Measurements from ENCODE around the gene UGT3A1.
"Not testable (repeated sequence)": the region's sequence is repeated elsewhere in the genome, so short reads cannot be mapped to it uniquely, and the experiment has no call there.

UGT3A1 gene, protein sequence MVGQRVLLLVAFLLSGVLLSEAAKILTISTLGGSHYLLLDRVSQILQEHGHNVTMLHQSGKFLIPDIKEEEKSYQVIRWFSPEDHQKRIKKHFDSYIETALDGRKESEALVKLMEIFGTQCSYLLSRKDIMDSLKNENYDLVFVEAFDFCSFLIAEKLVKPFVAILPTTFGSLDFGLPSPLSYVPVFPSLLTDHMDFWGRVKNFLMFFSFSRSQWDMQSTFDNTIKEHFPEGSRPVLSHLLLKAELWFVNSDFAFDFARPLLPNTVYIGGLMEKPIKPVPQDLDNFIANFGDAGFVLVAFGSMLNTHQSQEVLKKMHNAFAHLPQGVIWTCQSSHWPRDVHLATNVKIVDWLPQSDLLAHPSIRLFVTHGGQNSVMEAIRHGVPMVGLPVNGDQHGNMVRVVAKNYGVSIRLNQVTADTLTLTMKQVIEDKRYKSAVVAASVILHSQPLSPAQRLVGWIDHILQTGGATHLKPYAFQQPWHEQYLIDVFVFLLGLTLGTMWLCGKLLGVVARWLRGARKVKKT

DNA sequence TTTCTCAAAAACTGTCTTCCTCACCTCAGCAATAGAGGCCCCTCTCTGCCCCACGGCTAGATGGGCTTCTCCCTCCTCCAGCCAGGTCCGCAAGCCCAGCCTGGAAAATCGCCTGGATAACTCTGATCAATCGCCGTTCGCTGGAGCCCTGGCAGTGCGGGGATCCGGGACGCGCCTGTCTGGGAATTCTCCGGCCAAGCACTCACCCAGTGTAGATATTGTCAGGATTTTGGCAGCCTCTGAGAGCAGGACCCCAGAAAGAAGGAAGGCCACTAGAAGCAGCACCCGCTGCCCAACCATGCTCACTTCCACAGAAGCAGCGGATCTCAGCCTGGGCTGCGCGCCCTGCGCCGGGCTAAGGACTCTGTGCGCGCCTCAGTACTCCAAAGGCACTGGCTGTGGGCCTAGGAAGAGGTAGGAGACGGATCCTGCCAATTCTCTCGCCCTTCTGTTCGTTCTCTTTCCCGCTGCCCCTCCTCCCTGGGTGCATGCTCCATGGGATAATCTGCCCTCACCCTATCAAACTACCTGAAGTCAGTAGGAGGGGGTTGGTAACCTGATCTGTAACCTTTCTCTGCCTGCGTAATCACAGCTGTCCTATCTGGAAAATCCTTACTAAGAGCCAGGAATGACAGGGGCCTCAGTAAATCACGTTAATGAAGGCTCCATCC is at the start of gene UGT3A1:
Gene UGT3A1, minus strand, starts transcription at position 450 of the 671 bp plus-strand sequence. Its CDS starts 150 bp downstream, at position 300.
- DNase-seq: no peak

DNA sequence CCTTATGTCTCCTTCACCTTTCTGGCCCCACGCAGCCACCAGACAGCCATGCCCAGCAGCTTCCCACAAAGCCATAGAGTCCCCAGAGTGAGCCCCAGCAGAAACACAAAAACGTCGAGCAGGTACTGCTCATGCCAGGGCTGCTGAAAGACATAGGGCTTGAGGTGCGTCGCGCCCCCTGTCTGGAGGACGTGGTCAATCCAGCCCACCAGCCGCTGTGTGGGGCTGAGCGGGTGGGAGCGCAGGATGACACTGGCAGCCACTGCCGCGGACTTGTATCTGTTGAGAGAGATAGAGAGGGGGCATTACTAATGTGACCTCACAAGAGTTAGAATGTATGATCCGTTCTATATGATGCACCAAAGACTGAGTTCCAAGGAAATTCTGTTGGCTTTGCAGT is 44.5 kb upstream of the UGT3A1 start:
- DNase-seq: no peak

DNA sequence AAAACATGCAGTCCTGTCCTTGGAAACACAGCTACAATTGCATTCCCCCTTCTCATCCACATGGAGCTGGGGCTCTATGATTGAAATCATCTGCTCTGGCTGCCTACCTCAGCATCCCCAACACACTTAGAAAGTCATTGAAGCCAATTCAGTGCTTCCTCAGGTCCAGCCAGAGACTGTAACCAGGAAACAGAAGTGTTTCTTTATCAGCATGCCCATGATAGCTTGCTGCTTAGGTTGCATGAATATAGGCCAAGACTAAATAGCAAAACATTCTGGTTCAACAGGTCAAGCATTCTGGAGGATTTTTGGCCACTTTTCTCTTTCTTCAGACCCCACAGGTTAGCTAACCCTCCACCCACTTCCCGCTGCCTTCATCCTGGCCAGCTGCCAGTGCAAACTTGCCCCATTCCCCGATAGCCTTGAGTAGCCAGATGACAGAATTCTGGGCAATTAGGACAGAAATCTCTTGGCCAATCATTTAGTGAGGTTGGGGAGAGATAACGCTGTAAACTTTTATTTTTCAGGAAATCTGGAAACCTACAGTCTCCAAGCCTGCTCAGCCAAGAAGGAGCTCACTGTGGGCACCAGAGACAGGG is 43.4 kb upstream of the UGT3A1 start:
- not testable (repeated sequence) for DNase-seq

DNA sequence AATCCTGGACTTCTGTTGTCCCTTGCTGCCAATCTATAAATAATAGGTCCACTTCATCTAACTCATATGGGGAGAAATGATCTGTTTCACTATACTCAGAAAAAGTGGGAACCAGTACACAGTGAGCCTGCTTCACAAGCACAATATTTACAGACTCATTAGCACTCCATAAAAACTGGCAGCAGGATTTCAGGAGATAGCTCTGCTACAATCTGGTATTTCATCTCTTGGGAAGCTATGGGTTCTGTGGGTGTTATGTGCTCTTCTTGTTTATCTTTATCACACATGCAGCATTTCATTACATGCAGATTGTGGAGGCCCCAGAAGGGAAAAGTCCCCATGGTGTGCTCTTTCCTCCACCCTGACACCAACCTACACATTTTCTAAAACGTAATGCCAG is 42.3 kb upstream of the UGT3A1 start:
- DNase-seq: no peak

DNA sequence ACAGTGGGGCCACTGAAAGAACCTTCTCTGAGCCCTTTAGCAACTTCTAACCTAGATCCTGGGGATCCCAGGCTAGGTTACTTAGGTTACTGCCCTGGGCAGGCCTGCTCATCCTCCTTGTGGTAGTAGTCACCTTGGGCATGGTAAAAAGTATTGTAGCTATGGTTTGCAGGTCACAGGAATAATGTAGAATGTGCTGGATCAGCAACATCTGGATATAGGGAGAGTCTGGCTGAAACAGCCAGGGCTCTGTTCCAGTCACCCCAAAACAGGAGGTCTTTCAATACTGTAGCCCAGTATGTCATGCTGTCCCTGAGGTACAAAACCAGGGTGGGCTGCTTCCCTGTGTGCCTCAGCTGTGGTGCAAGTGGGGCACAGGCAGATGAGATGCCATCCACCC is 41.9 kb upstream of the UGT3A1 start:
- no peak for DNase-seq

DNA sequence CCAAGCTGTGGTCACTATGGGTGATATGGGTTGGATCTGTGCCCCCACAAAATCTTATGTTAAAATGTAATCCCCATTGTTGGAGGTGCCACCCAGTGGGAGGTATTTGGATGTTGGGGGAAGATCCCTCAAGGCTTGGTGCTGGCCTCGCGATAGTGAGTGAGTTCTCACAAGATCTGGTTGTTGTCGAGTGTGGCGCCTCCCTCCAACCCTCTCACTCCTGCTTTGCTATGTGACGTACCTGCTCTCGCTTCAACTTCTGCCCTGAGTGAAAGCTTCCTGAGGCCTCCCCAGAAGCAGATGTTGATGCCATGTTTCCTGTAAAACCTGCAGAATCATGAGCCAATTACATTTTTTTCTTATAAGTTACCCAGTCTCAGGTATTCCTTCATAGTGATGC is 40.0 kb upstream of the UGT3A1 start:
- no peak for DNase-seq

DNA sequence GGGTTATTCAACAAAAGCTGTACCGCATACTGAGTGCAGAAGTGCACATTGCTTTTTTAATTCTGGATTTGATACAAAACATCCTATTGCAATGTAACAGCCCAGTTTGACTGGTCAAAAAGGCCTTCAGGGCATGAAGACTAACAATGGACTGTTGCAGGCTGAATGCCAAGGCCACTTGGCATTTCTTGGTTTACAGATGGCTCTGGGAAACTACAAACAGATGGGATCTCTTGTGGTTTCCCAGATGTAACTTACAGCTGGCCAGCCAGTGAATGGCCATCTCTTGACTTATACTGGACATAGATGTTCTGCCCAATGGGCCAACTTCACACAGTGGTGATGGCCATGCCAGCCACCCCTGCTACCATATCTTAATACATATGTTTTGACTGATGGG is 38.7 kb upstream of the UGT3A1 start:
- DNase-seq: no peak

DNA sequence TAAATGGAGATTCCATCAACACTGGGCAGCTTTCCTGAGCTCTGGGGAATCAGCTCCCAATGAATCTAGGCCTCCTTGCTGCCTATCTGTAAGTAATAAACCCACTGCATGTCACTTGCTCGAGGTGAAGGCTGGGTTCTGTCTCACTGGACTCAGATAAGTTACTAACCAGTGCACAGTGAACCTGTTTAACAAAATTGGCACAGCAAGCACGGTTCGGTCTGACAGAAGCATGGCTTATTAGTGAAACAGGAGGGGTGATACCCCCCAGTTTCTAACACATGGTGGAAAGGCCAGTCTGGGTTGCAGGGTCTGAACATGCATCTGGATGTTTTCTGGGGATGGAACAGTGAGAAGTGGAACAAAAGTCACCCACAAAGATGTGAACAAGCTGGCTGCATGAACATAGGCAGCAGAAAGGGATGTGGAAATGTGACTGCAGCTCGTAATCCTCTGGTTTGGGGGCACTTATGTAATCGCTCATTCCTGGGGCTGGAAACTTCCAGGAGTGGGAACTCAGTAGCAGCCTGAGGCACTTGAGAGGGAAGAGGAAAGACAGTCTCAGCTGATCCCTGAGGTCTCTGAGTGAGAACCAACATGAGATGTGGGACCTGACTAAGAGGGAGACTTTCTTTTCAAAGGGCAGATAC is 37.8 kb upstream of the UGT3A1 start:
- no peak for DNase-seq

DNA sequence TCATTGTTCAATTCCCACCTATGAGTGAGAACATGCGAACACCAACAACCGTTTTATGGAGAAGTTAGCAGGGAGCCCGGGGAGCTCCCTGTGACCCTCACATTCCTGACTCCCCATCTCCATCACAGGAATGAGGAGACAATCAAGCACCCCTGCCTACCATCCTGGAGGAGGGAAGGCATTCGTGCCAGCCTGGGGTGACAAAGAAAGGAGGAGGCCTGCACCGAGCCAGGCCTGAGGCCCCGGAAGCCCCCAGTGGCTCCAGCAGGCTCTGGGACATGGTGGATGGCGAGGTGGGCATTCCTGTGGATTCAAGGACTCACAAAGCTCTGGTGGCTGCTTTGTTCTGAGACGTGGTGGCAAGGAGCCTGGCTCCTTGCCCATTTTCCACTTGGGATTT is 36.5 kb upstream of the UGT3A1 start:
- no peak for DNase-seq

DNA sequence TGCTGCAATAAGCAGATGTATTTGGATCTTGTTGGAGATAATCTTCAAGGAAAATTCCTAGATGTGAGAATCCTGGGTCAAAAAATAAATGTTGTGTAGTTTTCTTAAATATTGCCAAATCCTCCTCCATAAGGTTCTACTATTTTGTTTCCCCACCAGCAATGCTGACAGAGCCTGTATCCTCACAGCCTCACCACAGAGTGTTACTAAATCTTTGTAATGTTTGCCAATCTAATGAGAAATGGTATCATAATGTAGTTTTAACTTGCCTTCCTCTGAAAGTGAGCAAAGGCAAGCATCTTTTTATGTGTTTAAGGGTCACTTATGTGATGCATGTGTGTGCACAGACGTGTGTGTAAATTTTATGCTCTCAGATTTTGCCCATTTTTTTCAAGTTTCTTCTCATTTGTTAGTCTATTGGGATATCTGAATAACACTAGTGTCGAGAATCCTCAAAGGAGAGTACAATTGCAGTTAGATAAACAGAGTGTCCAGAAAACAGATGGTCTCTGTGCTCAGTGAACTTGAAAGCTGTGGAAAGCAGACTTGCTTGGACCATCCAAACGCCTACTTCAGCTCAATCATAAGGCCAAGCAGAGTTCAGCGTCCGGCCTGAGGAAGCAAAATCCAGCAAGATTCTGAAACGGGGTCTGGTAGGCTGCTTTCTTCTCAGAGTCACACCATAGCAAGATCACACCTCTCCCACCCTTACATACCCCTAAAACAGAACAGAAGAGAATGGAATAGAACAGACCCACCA is 35.7 kb upstream of the UGT3A1 start:
- no peak for DNase-seq

DNA sequence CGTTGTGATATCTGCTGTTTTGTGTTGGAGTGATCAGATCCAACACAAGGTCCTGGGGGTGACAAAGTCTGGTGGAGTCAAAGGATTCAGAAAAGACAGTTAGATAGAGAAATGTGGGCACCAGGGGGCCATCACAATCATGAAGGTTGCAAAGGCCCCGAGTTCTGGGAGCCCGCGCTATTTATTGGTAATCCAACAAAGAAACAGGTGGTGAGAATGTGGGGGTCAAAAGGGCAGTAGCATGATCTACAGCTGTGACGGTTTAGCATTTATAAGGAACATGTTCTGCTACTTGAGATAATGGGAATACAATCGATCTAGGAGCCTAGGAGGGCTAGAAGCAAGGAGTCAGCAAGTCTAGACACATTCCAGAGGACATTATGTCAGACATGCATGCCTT is 31.1 kb upstream of the UGT3A1 start:
- not testable (repeated sequence) for DNase-seq

DNA sequence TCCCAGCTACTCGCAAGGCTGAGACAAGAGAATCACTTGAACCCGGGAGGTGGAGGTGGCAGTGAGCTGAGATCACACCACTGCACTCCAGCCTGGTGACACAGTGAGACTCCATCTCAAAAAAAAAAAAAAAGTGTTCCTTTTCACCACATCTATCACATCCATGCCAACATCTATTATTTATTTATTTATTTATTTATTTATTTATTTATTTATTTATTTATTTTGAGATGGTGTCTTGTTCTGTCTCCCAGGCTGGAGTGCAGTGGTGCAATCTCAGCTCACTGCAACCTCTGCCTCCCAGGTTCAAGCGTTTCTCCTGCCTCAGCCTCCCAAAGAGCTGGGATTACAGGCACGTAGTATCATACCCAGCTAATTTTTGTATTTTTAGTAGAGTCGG is 28.4 kb upstream of the UGT3A1 start:
- not testable (repeated sequence) for DNase-seq

DNA sequence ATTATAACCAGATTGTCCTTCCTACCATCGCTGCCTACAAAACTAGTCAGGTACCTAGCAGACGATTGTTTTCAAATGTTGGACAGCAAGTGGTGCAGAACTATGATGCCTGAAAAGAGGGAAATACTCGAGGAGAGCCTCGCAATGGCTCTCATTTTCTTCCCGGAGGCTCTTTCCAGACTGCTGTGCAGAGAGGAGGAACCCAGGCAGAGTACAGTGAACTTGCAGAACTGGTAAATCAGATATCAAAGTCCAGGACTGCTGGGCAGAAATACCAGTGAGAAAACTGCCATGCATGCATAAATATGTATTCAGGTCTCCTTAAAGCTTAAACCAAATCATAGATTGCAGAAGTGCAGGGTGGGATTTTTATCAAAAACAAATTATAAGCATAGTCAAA is 26.4 kb upstream of the UGT3A1 start:
- no peak for DNase-seq

DNA sequence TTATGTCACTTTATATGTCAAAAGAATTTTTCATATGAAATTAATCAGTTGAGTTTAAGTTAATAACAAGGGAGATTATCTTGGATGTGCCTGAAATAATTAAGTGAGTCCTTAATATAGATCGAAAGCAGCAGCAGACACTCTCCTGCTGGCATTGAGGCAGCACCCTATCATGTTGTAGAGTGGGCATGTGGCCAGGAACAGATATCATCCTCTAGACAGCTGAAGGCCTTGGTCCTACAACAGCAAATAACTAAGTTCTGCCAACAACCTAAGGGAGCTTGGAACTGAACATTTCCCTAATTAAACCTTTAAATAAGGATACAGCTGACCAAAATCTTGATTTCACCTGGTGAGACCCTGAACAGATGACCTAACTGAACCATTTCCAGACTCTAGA is 25.8 kb upstream of the UGT3A1 start:
- DNase-seq: no peak

DNA sequence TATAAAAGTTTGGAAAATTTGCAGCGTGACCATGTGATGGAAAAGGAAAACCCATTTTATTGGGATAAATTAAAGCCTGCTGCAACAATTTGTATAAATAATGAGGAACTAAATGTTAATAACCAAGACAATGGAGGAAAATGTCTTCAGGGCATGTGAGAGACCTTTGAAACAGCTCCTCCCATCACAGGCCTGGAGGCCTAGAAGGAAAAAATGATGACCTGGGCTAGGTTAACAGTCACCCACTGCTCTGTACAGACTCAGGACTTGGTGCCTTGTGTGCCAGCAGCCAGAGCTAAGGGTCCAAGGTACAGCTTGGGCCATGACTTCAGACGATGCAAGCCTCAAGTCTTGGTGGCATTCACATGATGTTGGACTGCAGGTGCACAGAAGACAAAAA is 22.0 kb upstream of the UGT3A1 start:
- no peak for DNase-seq

DNA sequence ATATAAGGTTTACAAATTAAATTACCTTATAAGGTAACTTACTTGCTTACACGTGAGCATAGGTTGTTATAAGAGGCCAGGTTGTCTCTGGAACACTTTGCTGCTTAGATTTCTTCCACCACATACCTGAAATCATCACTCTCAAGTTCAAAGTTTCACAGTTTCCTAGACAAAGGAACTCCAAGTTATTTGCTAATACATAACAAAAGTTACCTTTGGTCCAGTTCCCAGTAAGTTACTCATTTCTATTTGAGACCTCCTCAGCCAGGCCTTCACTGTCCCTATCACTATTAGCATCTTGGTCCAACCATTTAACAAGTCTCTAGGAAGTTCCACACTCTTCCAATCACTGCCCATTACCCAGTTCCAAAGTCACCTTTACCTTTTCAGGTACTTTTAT is 18.5 kb upstream of the UGT3A1 start:
- no peak for DNase-seq

DNA sequence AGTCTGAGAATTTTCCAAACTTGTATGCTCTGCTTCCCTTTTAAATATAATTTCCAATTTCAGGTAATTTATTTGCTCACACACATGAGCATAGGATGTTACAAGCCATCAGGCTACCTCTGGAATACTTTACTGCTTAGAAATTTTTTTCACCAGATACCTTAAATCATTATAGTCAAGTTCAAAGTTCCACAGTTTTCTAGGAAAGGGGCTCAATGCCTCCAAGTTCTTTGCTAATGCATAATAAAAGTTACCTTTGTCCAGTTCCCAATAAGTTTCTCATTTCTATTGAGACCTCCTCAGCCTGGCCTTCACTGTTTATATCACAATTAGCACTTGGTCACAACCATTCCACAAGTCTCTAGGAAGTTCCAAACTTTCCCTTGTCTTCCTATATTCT is 16.2 kb upstream of the UGT3A1 start:
- no peak for DNase-seq

DNA sequence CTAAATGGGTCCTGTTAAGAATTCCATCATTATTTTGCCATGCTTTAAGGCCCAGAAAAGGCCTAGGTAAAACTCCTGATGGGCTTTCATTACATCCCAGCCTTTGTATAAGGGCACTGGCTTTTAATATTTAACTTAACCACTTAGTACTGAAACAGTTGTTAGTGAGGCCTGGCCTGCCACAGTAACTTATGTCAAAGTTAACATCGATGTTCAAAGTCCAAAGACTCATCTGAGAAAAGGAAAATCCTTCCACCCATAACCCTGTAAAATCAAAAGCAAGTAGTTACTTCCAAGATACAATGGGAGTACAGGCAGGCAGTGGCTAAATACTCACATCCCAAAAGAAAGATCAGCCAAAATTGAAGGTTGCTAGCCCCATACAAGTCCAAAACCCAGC is 15.0 kb upstream of the UGT3A1 start:
- no peak for DNase-seq

DNA sequence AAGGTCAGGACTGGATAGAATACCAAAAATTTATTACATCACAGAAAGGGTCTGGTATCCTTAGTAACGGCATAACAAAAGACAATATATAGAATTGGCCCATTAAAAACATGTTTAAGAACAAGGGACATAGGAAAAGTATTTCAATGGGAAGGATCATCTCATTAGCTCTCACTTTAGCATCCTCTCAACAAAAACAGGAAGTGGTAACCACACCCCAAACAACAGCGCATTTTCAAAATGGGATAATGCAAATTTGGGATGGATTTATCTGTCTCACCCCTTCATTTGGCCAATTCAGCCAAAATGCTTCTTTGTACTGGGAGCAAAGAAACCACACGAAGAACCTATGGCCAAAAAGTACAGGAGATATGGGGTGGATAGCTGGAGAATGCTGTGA is 9.8 kb upstream of the UGT3A1 start:
- DNase-seq: no peak

DNA sequence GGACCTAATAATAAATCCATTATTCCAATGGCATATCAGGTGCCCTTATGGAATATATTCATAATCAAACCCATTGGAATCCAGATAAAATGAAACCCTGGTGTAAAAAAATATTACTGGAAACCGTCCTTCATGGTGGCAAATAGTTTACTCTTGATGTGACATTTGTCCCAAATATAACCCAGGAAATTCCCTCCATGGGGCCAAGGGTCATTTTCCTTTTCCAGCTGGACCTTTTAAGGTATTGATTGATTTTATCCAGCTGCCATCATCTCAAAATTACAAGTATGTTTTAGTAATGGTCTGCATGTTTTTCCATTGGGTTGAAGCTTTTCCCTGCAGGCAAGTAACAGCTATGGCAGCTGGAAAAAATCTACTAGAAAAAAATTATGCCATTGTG is 8.4 kb upstream of the UGT3A1 start:
- DNase-seq: no peak

DNA sequence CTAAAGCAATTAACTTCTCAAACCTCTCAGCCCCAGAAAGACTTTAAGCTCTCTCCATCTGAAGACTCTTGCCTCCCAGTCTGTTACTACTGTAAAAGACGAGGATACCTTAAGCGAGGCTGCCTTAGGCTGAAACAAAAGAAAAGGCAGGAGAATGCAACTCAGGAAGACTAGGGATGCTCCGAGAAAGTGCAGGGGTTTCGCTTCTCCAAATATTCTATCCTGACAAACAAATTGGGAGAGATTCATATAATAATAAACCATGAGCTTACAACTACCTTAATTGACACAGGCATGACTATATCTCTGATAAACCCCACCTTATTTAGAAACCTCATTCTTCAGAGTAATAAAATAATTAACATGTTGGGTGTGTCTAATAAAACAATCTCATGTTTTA is 4.9 kb upstream of the UGT3A1 start:
- no peak for DNase-seq

DNA sequence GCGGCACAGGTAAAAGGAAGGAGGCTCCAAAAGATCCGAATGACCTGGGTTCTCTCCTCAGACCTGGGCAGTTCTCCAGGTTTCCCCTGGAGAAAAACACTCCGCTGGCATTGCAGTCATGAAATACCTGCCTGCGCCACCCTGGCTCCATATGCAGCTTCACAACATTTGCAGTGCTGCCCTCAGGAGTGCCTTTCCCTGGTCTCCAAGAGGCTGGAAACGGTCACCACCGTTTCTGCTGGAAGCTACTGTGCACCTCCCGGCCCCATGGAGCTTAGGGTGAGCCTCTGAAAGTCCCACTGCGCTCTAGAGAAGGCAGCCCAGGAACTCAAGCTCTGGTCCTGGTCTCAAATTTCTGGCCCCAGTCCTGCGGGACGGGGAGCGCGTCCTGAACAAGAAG is 670 bp downstream of the UGT3A1 start:
- DNase-seq: no peak

DNA sequence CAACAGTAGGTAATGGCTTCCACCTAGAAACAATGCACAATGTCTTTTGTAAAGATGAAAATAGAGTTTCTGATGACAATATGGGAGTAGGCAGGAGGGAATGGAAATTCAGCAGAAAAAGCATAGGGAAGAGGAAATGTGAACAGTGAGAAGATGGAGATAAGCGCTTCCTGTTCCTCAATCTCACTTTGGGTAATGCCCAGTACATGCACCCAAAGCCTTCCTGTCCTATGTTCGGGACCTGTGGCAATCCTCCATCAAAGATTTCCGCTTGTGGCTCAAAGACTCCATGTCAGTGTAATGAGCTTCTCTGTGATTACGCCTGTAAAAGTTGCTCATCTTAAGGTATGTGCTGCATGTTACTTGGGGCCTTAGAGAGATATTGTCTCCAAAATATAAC is 2.7 kb downstream of the UGT3A1 start:
- no peak for DNase-seq

Data from NCI-H1436 treated with DMSO at 0.1 percent for 48 hours (cell line).